Measurements from ENCODE around the gene TMEM9. TPM values are rescaled to one million over a fixed set of nuclear protein-coding genes. Genes with fewer than 3 reads are reported as not detected.

Gene TMEM9
- total RNA-seq, 6 donors from 2014 or later: 29.3 to 73.6 (median 59.2) TPM

DNA sequence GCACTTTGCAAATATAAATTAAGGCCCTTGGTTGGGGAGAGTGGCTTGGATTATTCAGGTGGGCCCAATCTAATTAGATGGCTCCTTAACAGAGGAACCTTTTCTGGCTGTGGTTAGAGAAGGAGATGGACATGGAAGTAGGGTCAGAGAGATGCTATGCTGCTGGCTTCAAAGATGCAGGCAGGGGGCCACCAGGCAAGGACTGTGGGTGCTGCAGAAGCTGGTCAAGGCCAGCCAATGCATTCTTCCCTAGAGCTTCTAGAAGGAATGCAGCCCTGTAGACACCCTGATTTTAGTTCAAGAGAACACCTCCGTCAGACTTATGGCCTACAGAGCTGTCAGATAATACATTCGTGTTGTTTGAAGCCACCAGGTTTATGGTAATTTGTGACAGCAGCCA lies 3.7 kb upstream of the TMEM9 start:
- no peak for DNase-seq
- Histone ChIP-seq H3K36me3 (no peaks in the 10 kb centered on the region), H3K27ac (no peak overlapping the region), H3K4me1 (peaks cover 8 to 18% (median 14%) of the 10 kb centered on the region in 4 donors), H3K27me3 (no peaks in the 10 kb centered on the region), H3K4me3 (no peak overlapping the region), H3K9me3 (no peaks in the 10 kb centered on the region)
- 87 to 100% methylated on average over 2 of the region's 2 CpGs for WGBS, 2 donors
- ATAC-seq (ENCODE audit: low FRiP score in 2 of 2): no peak
- TF ChIP-seq POLR2AphosphoS5 (IDR thresholded peaks at IDR 0.05) (no peak), POLR2A (IDR thresholded peaks at IDR 0.05) (no peak), EP300 (IDR thresholded peaks at IDR 0.05) (no peak)
- TF ChIP-seq, protein P1, sequence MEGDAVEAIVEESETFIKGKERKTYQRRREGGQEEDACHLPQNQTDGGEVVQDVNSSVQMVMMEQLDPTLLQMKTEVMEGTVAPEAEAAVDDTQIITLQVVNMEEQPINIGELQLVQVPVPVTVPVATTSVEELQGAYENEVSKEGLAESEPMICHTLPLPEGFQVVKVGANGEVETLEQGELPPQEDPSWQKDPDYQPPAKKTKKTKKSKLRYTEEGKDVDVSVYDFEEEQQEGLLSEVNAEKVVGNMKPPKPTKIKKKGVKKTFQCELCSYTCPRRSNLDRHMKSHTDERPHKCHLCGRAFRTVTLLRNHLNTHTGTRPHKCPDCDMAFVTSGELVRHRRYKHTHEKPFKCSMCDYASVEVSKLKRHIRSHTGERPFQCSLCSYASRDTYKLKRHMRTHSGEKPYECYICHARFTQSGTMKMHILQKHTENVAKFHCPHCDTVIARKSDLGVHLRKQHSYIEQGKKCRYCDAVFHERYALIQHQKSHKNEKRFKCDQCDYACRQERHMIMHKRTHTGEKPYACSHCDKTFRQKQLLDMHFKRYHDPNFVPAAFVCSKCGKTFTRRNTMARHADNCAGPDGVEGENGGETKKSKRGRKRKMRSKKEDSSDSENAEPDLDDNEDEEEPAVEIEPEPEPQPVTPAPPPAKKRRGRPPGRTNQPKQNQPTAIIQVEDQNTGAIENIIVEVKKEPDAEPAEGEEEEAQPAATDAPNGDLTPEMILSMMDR (IDR thresholded peaks at IDR 0.05): no peak

DNA sequence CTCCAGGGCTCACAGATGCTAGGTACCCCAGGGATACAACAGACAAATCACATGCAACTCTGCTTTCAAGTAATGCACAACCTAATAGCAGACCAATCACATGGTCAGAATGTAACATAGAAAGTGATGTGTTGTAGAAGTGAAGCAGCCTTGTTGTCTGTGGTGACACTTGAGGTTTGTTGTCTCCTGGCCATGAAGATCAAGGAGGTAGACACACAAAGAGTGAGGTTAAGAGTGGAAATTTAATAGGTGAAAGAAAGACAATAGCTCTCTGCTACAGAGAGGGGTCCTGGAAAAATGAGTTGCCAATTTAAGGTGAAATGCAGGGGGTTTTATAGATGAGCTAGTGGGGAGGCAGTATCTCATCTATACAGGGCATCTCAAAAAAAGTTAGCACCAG lies 2.5 kb upstream of the TMEM9 start:
- H3K4me3 ChIP-seq: no peak overlapping the region
- no peak overlapping the region for H3K27ac ChIP-seq
- H3K4me1 ChIP-seq: peaks cover 8 to 19% (median 17%) of the 10 kb centered on the region in 4 donors
- TF ChIP-seq POLR2A (IDR thresholded peaks at IDR 0.05): no peak
- TF ChIP-seq EP300 (IDR thresholded peaks at IDR 0.05): no peak
- no peak for TF ChIP-seq POLR2AphosphoS5 (IDR thresholded peaks at IDR 0.05)
- TF ChIP-seq, protein P1 (IDR thresholded peaks at IDR 0.05): no peak
- ATAC-seq (ENCODE audit: low FRiP score in 2 of 2): no peak
- no peaks in the 10 kb centered on the region for H3K36me3 ChIP-seq
- no peak for DNase-seq
- H3K9me3 ChIP-seq: no peaks in the 10 kb centered on the region
- no peaks in the 10 kb centered on the region for H3K27me3 ChIP-seq

DNA sequence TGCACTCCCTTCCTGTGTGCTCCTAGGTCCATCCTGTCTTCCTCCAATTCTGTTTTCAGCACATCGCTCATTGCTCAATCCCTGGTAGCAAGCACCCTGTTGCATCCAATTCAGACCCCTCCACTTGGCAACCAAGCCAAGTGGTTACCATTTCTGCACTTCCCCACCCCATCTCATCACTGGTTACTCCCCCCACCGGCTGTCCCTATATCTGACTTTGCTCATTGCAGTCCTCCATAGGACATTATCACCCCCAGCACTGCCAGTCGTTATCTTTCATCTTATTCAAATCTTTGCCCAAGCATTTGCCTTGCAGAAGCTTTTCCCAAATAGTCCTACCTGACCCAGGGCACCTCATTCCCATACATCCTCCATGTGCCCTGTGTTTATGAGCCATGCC lies 2.1 kb upstream of the TMEM9 start:
- no peaks in the 10 kb centered on the region for H3K27me3 ChIP-seq
- ATAC-seq (ENCODE audit: low FRiP score in 2 of 2) (no peak), DNase-seq (no peak)
- H3K4me1 ChIP-seq: peaks cover 8 to 19% (median 17%) of the 10 kb centered on the region in 4 donors
- no peaks in the 10 kb centered on the region for H3K9me3 ChIP-seq
- H3K4me3 ChIP-seq: no peak overlapping the region
- H3K36me3 ChIP-seq: peaks cover 0 to 4% (median 0%) of the 10 kb centered on the region in 4 donors
- WGBS, 2 donors: 89 to 91% methylated on average over 3 of the region's 3 CpGs
- H3K27ac ChIP-seq: no peak overlapping the region
- TF ChIP-seq EP300 (IDR thresholded peaks at IDR 0.05): no peak
- no peak for TF ChIP-seq POLR2A (IDR thresholded peaks at IDR 0.05)
- TF ChIP-seq POLR2AphosphoS5 (IDR thresholded peaks at IDR 0.05): no peak
- TF ChIP-seq, protein P1 (IDR thresholded peaks at IDR 0.05): no peak

DNA sequence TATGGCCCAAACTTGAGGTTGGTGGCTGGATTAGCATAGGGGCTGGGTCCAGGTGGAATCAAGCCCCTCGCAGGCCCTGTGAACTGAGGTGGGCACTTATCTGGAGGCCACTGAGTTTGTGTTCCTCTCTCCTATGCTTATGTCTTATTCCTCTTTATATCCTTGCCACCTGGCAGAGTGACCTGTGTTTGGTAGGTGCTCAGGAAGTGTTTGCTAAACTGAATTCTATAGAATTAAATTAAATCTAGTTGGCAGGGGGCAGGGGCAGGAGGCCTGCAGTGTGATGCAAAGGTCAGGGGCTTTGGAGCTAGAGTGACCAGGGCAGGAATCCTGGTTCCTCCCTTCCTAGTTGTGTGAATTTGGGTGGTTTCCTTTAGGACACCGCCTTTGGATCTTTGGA lies 1.1 kb upstream of the TMEM9 start:
- H3K4me1 ChIP-seq: peaks cover 8 to 19% (median 17%) of the 10 kb centered on the region in 4 donors
- no peak for TF ChIP-seq EP300 (IDR thresholded peaks at IDR 0.05)
- no peak for TF ChIP-seq POLR2A (IDR thresholded peaks at IDR 0.05)
- TF ChIP-seq POLR2AphosphoS5 (IDR thresholded peaks at IDR 0.05): no peak
- TF ChIP-seq, protein P1 (IDR thresholded peaks at IDR 0.05): no peak
- ATAC-seq (ENCODE audit: low FRiP score in 2 of 2): no peak
- peaks cover 0 to 12% (median 1%) of the 10 kb centered on the region in 4 donors for H3K36me3 ChIP-seq
- H3K27ac ChIP-seq: no peak overlapping the region
- no peak overlapping the region for H3K4me3 ChIP-seq
- 89 to 92% methylated on average over 2 of the region's 2 CpGs for WGBS, 2 donors
- no peak for DNase-seq
- no peaks in the 10 kb centered on the region for H3K9me3 ChIP-seq
- H3K27me3 ChIP-seq: no peaks in the 10 kb centered on the region
